Activated naive CD8-positive, alpha-beta T cell treated with anti-CD3 and anti-CD28 coated beads, Interleukin-2, amount 10 ng/mL, durations not matched to agents 7 days and 5 days (primary cell): ENCODE measurements around the gene CDH13. TPM values are rescaled to one million over a fixed set of nuclear protein-coding genes. Genes with fewer than 3 reads are reported as not detected.

Experiments
- ATAC-seq: fragments of 150-1000 bp; cut with Tn5 transposase; one replicate; pipeline ENCODE4 v1.10.0; 2021; ENCODE audit warnings: low read depth, moderate library complexity
- POLR2A ChIA-PET: fragments of 350-600 bp; sonication (Branson Sonifier 250); formaldehyde crosslinking; loops from one replicate; lab custom pipeline; 2021; ENCODE audit warnings: antibody characterized with exemption; lab: Charles Lee
- DNase-seq: peaks from one replicate; pipeline ENCODE4 v3.0.0; 2021
- H3K27ac Mint-ChIP-seq: one replicate; pipeline ENCODE4 v1.8.0; 2022; ENCODE audit warnings: mild to moderate bottlenecking, mixed read lengths
- H3K27me3 Mint-ChIP-seq: one replicate; pipeline ENCODE4 v1.8.0; 2022; ENCODE audit warnings: mild to moderate bottlenecking, moderate library complexity, mixed read lengths
- H3K36me3 Mint-ChIP-seq: one replicate; pipeline ENCODE4 v1.8.0; 2021; ENCODE audit warnings: mild to moderate bottlenecking, mixed read lengths
- H3K4me1 Mint-ChIP-seq: one replicate; pipeline ENCODE4 v1.8.0; 2021; ENCODE audit warnings: mixed read lengths
- H3K4me3 Mint-ChIP-seq: one replicate; pipeline ENCODE4 v1.8.0; 2022; ENCODE audit warnings: mild to moderate bottlenecking, moderate library complexity, mixed read lengths
- H3K9me3 Mint-ChIP-seq: one replicate; pipeline ENCODE4 v1.8.0; 2021; ENCODE audit warnings: mixed read lengths
- total RNA-seq, 2 experiments: library from RNA; stranded (reverse); gene quantifications; one replicate each; pipeline ENCODE4 v1.2.3, GENCODE V29; 2021

The CDH13 gene
- total RNA-seq, 2 experiments from 2014 or later: not detected

DNA sequence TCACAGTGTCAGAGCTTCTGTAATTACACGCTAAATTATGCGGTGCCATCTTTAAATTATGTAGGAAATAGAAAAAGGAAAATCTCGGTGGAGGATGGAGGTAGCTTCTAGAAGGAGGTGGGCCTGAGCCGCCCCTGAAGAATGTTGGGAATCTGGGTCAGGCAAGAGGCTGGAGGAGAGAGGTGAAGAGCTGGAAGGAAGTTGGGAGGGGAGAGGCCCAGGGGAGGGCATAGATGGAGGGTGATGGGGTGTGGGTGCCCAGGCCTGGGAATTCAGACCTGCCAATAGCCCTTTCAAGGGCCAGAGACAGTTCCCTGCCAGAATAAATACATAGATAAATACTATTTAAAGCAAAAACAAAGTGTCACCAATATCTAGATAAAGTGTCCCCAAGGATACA, 766.0 kb downstream of the CDH13 start:
- ATAC-seq: no peak
- POLR2A ChIA-PET: no interaction called here
- Mint-ChIP-seq H3K27me3 (peaks cover 2% of the 10 kb centered on the region), H3K4me1 (no peaks in the 10 kb centered on the region), H3K4me3 (no peak overlapping the region), H3K27ac (no peak overlapping the region), H3K36me3 (no peaks in the 10 kb centered on the region), H3K9me3 (peaks cover 4% of the 10 kb centered on the region)
- no peak for DNase-seq

DNA sequence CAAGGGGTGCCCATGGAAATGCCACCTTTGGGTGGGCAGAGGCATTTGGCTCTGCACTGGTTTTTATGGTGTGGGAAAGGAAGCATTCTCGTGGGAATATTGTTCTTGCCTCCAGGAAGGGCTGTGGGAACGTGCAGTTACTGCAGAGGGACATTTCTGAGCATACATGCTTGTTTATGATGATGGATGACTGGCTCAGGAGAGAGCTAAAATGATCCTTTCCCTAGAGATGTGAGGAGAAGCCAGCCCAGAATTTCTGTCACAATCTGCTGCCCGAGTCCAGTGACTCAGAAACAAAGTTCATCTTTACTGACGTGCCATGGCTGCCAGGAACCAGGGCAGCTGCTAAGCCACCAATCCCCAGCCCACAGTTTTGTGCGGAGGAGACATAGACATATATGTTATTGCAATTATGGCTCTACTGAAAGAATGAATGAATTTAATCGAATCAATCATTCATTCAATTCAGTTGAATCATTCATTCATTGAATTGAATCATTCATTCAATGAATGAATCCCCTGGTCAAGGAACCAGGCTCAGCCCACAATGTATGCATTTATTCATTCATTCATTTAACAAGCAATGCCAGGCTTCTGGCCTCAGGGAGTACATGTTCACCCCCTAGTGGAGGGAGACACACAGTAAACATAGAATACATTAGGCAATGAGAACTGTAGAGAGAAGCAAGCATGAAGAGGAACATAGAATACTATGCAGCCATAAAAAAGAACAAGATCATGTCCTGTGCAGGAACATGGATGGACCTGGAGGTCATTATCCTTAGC, 766.6 kb downstream of the CDH13 start:
- no peaks in the 10 kb centered on the region for H3K4me1 Mint-ChIP-seq
- H3K27ac Mint-ChIP-seq: no peak overlapping the region
- DNase-seq (no peak), ATAC-seq (no peak)
- H3K27me3 Mint-ChIP-seq: peaks cover 2% of the 10 kb centered on the region
- no peaks in the 10 kb centered on the region for H3K36me3 Mint-ChIP-seq
- no peak overlapping the region for H3K4me3 Mint-ChIP-seq
- H3K9me3 Mint-ChIP-seq: peaks cover 4% of the 10 kb centered on the region
- POLR2A ChIA-PET: no interaction called here

DNA sequence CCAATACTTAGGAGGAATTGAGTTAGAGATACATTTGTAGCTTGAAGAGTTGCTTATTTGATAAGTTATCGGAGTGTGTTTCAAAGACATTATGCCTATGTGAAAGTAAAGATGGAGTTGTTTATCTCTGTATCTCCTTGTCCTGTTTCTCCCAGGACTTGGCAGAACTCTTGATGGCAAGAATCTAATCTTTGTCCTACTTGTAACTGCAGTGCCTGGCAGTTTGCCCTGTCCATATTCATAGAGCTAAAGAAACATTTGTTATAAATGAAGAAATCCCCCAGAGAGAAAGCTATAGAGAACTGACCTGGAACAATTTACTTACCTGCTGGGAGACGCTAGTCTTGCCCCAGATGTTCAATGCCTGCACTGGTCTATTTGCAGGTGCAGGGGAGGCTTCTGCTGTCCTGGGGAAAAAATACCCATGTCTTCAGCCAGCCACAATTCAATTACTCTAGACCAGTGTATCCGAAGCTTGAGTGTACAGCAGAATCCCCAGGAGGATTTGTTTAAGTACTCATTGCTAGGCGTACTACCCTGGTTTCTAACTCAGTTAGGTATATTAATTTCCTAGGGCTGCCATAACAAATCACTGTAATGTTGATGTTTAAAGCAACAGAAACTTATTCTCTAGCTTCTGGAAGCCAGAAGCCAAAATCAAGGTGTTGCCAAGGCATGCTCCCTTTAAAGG, 771.0 kb downstream of the CDH13 start:
- H3K27ac Mint-ChIP-seq: no peak overlapping the region
- DNase-seq (no peak), ATAC-seq (no peak)
- POLR2A ChIA-PET: no interaction called here
- no peaks in the 10 kb centered on the region for H3K4me1 Mint-ChIP-seq
- H3K9me3 Mint-ChIP-seq: peaks cover 4% of the 10 kb centered on the region
- H3K36me3 Mint-ChIP-seq: no peaks in the 10 kb centered on the region
- peaks cover 2% of the 10 kb centered on the region for H3K27me3 Mint-ChIP-seq
- no peak overlapping the region for H3K4me3 Mint-ChIP-seq

DNA sequence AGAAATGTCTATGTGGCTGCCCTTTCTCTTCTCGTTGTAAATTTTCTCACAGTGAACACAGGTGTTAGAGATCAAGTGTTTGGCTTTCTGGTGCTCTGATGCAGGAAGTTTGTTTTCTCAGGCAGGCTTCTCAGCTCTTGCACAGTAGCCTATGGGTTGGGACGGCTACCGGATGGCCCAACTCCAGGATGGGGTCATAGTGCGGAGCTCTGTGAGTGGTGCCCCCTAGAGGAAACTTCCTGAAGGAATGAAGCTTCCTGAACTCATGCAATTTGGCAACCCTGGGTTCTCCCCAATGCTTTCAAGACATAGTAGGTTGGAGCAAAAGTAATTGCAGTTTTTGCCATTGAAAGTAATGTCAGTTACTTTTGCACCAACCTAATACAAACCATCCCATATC, 773.5 kb downstream of the CDH13 start:
- Mint-ChIP-seq H3K4me1 (no peaks in the 10 kb centered on the region), H3K27ac (no peak overlapping the region), H3K4me3 (no peak overlapping the region), H3K36me3 (no peaks in the 10 kb centered on the region), H3K27me3 (no peaks in the 10 kb centered on the region), H3K9me3 (no peaks in the 10 kb centered on the region)
- POLR2A ChIA-PET: no interaction called here
- DNase-seq (no peak), ATAC-seq (no peak)

DNA sequence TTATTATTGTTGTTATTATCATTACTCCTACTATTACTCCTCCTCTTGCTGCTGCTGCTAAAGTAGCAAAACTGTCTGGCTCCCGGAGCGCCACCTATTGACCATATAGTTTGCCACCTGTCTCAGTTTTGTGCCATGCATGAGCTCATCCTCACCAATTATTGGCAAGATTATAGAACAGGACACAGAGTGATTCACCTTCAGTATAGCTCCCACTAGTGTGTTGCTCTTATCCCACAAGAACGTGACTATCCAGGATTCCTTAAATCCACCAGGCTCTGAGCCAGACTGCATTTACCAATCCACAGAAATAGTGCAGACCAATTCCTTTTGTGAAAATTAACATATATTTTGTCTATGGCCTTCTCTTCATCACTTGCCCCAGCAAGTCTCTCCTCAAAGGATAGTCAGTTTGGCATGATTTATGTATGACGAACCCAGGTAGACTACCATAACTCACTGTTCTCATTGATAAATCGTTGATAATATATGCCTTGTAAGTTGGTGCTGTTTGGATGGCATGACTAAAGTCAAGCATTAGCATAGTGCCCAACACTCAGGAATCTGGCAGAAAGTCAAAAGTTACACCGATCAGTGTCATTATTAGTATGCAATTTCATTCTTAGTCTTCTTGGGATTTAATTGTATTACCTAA, 775.5 kb downstream of the CDH13 start:
- Mint-ChIP-seq H3K4me1 (no peaks in the 10 kb centered on the region), H3K27me3 (no peaks in the 10 kb centered on the region), H3K9me3 (no peaks in the 10 kb centered on the region), H3K27ac (no peak overlapping the region), H3K4me3 (no peak overlapping the region), H3K36me3 (no peaks in the 10 kb centered on the region)
- DNase-seq (no peak), ATAC-seq (no peak)
- POLR2A ChIA-PET: no interaction called here

DNA sequence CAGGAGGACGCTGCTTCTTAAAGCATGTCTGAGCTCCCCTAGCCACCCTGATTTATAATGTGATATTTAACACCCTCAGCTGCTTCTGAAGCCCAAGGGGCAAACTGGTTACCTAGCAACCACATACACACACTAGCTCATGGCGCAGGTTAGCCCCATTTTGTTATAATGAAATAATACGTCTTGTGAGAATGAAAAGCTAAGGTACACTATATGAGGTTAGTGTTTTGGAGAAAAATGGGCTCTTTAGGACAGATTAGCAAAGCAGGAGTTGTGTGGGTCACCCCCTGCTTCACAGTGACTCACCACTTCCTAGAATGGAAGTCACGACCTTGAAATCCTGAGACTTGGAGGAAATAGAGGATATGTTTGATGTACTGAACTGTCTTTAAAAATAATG, 776.2 kb downstream of the CDH13 start:
- no peak for ATAC-seq
- H3K27ac Mint-ChIP-seq: no peak overlapping the region

DNA sequence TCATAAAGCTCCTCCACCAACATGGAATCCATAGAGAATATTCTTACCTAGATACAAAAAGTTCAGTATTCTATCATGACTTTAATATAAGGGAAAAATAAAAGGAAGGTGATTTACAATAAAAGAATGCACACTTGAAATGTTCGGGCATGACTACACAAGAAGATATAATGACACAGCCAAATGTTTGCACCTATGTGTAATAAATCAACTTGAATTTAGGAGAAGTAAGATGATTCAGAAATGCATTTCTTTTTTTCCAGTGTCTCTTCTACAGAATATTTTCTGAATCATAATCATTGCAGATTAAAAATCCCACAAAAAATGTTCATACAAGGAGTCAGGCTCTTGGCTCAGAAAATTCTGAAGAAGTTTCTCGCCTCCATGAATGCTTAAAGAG, 777.0 kb downstream of the CDH13 start:
- POLR2A ChIA-PET: no interaction called here
- H3K27ac Mint-ChIP-seq: no peak overlapping the region

More for the DNA sequence above, 776.2 kb downstream of the CDH13 start:
- no peak overlapping the region for H3K4me3 Mint-ChIP-seq
- no peak for DNase-seq
- no peaks in the 10 kb centered on the region for H3K27me3 Mint-ChIP-seq
- POLR2A ChIA-PET: no interaction called here
- H3K9me3 Mint-ChIP-seq: no peaks in the 10 kb centered on the region
- H3K4me1 Mint-ChIP-seq: no peaks in the 10 kb centered on the region
- H3K36me3 Mint-ChIP-seq: no peaks in the 10 kb centered on the region

DNA sequence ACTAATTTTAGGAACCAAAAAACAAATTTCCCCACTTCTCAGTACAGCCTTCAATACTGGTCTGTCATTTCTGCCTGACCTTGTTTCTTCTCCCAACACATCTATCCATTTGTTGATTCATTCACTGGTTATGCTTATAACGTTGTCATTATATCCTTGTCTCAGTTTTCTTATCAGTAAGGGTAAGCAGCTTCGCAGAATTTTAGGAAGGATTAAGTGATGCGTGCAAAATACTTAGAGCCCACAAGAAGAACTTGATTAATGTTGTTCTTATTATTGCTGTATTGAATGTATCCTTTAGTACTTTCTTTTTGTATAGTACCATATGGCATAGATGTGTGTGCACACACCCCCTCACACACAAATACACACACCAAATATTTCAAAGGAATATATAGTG, 777.5 kb downstream of the CDH13 start:
- no peaks in the 10 kb centered on the region for H3K36me3 Mint-ChIP-seq

More for the DNA sequence above, 777.0 kb downstream of the CDH13 start:
- H3K4me3 Mint-ChIP-seq: no peak overlapping the region
- no peaks in the 10 kb centered on the region for H3K9me3 Mint-ChIP-seq
- no peaks in the 10 kb centered on the region for H3K4me1 Mint-ChIP-seq
- DNase-seq: no peak
- H3K36me3 Mint-ChIP-seq: no peaks in the 10 kb centered on the region
- no peaks in the 10 kb centered on the region for H3K27me3 Mint-ChIP-seq
- ATAC-seq: no peak

DNA sequence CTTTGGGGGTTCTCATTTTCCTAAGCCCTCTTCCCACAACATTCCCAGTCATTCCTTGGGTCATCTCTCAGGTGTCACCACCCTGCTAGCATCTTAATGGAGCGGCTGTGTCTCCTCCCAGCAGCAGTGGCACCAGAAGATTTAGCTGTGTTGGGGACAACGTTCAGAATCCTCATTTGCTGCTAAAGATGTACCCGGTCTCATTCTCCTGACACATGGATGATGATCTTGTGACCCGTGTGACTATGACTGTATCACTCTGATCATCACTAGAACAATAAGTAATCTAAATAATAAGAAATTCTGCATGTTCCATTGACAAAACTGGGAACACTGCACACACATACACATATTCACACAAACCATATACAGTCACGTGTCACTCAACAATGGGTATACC, 781.2 kb downstream of the CDH13 start:
- Mint-ChIP-seq H3K36me3 (no peaks in the 10 kb centered on the region), H3K9me3 (peaks cover 1% of the 10 kb centered on the region), H3K4me1 (no peaks in the 10 kb centered on the region), H3K27me3 (no peaks in the 10 kb centered on the region), H3K4me3 (no peak overlapping the region), H3K27ac (no peak overlapping the region)
- POLR2A ChIA-PET: no interaction called here
- DNase-seq (no peak), ATAC-seq (no peak)

More for the DNA sequence above, 777.5 kb downstream of the CDH13 start:
- no peak for ATAC-seq
- POLR2A ChIA-PET: no interaction called here
- Mint-ChIP-seq H3K9me3 (no peaks in the 10 kb centered on the region), H3K27me3 (no peaks in the 10 kb centered on the region), H3K4me1 (no peaks in the 10 kb centered on the region), H3K4me3 (no peak overlapping the region), H3K27ac (no peak overlapping the region)
- no peak for DNase-seq

DNA sequence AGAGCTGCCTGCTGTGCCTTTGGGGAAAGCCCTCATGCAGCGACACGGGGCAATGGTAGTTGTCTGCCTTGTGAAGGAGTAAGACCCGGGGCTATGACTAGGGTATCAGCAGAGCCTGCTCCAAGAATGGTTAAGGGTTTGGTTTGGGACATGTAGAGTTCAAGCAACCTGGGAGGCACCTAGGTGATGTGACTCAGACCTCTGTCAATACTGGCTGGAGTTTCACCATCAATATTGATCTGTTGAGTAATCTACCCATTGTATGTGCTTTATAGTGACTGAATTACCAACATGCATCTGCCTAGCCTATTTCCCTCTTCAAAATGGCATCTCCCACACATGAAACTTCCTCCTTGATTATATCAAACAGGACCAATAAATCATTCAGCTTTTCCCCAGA, 782.6 kb downstream of the CDH13 start:
- Mint-ChIP-seq H3K4me1 (no peaks in the 10 kb centered on the region), H3K36me3 (no peaks in the 10 kb centered on the region), H3K9me3 (peaks cover 1% of the 10 kb centered on the region), H3K27ac (no peak overlapping the region), H3K27me3 (no peaks in the 10 kb centered on the region), H3K4me3 (no peak overlapping the region)
- POLR2A ChIA-PET: no interaction called here
- ATAC-seq (no peak), DNase-seq (no peak)

DNA sequence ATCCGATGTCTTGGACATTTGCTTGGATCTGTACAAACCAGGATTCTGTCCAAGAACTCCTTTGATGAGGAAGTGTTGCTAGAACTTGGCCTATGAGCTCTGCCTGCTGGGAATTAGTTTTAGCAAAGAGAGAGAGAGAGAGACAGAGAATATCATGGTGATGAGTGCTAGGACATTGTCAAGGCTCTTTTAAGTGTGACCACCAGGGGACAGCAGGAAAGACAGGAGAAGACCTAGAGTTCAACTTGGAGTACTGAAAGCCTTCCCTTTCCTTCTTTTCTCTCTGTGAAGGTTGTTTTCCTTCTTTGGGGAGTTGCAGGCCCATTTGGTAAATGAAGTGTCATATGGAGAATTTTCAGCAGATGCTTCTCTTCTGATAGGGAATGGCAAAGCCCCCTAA, 791.8 kb downstream of the CDH13 start:
- no peaks in the 10 kb centered on the region for H3K27me3 Mint-ChIP-seq
- no peak overlapping the region for H3K4me3 Mint-ChIP-seq
- POLR2A ChIA-PET: no interaction called here
- ATAC-seq (no peak), DNase-seq (no peak)
- peaks cover 2% of the 10 kb centered on the region for H3K9me3 Mint-ChIP-seq
- no peaks in the 10 kb centered on the region for H3K4me1 Mint-ChIP-seq
- no peak overlapping the region for H3K27ac Mint-ChIP-seq
- no peaks in the 10 kb centered on the region for H3K36me3 Mint-ChIP-seq

DNA sequence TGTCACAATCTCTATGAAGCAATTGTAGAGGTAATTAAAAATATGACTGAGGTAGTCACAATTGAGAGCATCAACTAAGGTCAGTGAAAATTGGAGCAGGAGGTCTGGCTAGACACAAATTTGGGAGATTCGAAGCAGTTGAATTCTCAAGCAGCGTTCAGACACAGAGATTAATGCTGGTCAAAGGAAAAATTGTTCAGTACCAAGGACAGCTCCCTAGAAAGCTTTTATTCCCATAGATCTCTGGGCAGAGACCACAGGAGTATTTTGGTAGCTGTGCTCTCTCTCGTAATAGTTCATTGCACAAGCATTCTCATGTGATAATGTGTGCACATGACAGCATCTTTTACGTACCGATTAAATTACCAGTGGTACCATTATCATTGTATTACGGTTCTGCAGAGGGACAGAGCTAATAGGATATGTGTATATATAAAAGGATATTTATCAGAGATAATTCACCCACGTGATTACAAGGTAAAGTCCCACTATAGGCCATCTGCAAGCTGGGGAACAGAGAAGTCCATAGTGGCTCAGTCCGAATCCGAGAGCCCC, 793.5 kb downstream of the CDH13 start:
- Mint-ChIP-seq H3K9me3 (peaks cover 2% of the 10 kb centered on the region), H3K36me3 (no peaks in the 10 kb centered on the region), H3K4me3 (no peak overlapping the region), H3K27me3 (no peaks in the 10 kb centered on the region), H3K27ac (no peak overlapping the region), H3K4me1 (no peaks in the 10 kb centered on the region)
- POLR2A ChIA-PET: no interaction called here
- DNase-seq (no peak), ATAC-seq (no peak)

DNA sequence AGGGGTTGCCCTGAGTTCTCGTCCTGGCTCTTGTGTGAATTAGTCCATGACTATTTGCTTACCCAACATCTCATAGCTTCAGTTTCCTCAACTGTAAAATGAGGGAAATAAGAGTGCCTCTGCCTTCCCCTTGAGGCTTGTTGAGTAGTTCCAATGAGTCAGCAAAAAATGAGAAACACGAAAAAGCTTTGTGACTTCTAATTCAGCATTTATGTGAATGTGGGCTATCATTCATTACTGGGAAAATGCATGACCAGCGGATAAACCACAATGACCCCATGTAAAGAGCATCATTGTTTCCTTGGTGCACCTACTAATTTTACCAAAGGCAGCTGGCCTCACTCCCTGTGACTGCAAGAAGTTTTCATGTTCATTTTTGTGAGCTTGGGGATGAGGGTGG, 806.4 kb downstream of the CDH13 start:
- H3K36me3 Mint-ChIP-seq: no peaks in the 10 kb centered on the region
- ATAC-seq (no peak), DNase-seq (no peak)
- no peak overlapping the region for H3K27ac Mint-ChIP-seq
- H3K4me1 Mint-ChIP-seq: no peaks in the 10 kb centered on the region
- POLR2A ChIA-PET: no interaction called here
- no peak overlapping the region for H3K4me3 Mint-ChIP-seq
- no peaks in the 10 kb centered on the region for H3K27me3 Mint-ChIP-seq
- H3K9me3 Mint-ChIP-seq: peaks cover 3% of the 10 kb centered on the region
